Measurements from ENCODE around the gene LIPC. TPM values are rescaled to one million over a fixed set of nuclear protein-coding genes. Genes with fewer than 3 reads are reported as not detected.
"Not testable (repeated sequence)": the region's sequence is repeated elsewhere in the genome, so short reads cannot be mapped to it uniquely, and the experiment has no call there.

LIPC gene
- total RNA-seq, 2 donors from 2014 or later, result 0.69 to 1.5 TPM

DNA sequence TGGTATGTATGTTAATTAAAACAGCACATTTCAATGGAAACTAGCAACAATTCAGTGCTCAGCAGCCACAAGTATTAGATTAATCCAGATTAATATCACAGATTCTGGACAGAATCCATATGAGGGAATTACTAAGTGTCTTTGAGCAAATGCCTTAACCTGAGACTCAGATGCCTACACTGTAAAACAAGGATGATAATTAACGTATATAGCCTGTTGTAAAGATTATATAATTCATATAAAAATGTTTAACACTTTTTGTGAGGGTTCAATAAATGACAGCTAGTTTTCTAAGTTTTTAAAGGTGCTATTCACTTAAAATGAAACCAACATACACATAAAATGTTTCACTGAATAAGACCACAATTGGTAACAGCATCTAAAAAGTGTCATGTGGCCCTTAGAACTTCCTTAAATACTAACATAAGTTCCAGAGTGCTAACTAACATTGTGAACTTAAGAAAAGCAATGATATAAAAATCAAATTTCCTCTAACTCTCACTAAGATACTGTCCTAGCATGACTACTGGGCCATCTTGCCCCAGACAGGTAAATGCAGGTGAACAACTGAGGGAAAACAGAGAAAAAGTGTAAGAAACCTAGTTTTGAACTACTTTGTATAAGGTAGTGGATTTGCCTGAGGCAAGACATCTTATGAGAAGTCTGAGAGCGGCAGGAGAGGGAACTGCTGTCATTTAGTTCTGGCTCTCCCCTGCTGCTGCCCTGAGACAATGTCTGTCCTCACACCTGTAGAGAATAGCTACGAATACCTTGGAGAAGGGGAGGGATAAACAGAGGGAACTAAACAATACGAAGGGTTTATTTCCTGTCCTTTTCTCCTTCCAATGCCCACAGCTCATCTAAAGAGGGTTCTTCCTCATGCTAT lies 166.4 kb downstream of the LIPC start:
- H3K4me1 Mint-ChIP-seq (ENCODE audit: low read depth in 2 of 2), result peaks cover 10 to 16% of the 10 kb centered on the region in 2 donors
- no peaks in the 10 kb centered on the region for H3K27me3 Mint-ChIP-seq
- DNase-seq (ENCODE audit: low spot score), result no peak
- H3K27ac Mint-ChIP-seq, result peak overlapping the region; percentile 49 to 79
- H3K4me3 Mint-ChIP-seq, result no peak overlapping the region
- peaks cover 12% of the 10 kb centered on the region for H3K36me3 Mint-ChIP-seq
- ATAC-seq, result no peak
- no peaks in the 10 kb centered on the region for H3K9me3 Mint-ChIP-seq

DNA sequence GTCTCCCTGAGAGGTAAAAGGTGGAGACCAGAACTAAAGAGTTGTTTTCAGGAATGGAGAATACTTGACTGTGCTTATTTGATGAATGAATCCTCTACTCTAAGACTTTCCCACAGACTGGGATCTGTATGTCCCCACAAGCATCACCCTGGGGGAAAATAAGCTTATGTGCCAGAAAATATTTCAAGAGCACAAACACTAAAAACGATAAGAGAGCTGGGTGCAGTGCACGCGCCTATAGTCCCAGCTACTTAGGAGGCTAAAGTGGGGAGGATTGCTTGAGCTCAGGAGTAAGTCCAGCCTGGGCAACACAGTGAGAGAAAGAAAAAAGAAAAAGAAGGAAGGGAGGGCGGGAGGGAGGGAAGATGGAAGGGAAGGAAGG lies 167.0 kb downstream of the LIPC start:
- H3K4me1 Mint-ChIP-seq (ENCODE audit: low read depth in 2 of 2), result peaks cover 10 to 19% of the 10 kb centered on the region in 2 donors
- no peak for ATAC-seq
- no peaks in the 10 kb centered on the region for H3K27me3 Mint-ChIP-seq
- H3K36me3 Mint-ChIP-seq, result peaks cover 18% of the 10 kb centered on the region
- H3K4me3 Mint-ChIP-seq, result no peak overlapping the region
- peak overlapping the region; percentile 49 to 79 for H3K27ac Mint-ChIP-seq
- H3K9me3 Mint-ChIP-seq, result no peaks in the 10 kb centered on the region
- DNase-seq (ENCODE audit: low spot score), result no peak

DNA sequence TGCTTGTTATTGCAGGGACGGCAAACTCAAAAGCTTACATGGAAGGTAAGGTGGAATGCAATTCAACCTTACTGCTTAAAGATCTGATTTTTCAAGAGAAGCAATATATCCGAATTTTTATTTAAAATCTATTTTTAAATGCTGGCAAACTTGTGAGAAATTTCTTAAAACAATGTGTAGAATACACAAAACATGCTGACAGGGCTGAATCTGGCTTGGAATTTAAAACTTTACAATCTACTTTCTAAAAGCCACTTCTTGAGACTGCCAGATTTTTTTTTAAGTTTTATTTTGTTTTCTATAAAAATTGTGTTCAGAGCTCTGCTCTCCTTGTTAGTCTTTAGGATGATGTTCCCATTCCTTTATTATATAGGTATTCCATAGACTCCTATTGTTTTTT lies 171.0 kb downstream of the LIPC start:
- DNase-seq (ENCODE audit: low spot score) (no peak), ATAC-seq (no peak)
- peaks cover 27 to 28% of the 10 kb centered on the region in 2 donors for H3K4me1 Mint-ChIP-seq (ENCODE audit: low read depth in 2 of 2)
- no peaks in the 10 kb centered on the region for H3K27me3 Mint-ChIP-seq
- H3K9me3 Mint-ChIP-seq, result no peaks in the 10 kb centered on the region
- H3K27ac Mint-ChIP-seq, result no peak overlapping the region
- peaks cover 23% of the 10 kb centered on the region for H3K36me3 Mint-ChIP-seq
- no peak overlapping the region for H3K4me3 Mint-ChIP-seq

DNA sequence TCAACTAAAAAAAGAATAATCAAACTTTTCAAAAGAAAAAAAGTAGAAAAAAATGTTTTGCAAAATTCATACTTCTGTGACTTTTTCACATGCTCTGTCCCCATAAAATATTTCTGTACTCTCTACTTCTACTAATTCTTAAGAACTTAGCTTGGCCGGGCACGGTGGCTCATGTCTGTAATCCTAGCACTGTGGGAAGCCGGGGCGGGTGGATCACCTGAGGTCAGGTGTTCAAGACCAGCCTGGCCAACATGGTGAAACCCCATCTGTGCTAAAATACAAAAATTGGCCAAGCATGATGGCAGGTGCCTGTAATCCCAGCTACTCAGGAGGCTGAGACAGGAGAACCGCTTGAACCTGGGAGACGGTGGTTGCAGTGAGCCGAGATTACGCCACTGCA lies 172.1 kb downstream of the LIPC start:
- H3K4me3 Mint-ChIP-seq; DNase-seq (ENCODE audit: low spot score); H3K27ac Mint-ChIP-seq; ATAC-seq; H3K27me3 Mint-ChIP-seq; H3K9me3 Mint-ChIP-seq: not testable (repeated sequence)
- Mint-ChIP-seq H3K36me3 (peaks cover 19% of the 10 kb centered on the region), H3K4me1 (ENCODE audit: low read depth in 2 of 2) (peaks cover 25 to 27% of the 10 kb centered on the region in 2 donors)

DNA sequence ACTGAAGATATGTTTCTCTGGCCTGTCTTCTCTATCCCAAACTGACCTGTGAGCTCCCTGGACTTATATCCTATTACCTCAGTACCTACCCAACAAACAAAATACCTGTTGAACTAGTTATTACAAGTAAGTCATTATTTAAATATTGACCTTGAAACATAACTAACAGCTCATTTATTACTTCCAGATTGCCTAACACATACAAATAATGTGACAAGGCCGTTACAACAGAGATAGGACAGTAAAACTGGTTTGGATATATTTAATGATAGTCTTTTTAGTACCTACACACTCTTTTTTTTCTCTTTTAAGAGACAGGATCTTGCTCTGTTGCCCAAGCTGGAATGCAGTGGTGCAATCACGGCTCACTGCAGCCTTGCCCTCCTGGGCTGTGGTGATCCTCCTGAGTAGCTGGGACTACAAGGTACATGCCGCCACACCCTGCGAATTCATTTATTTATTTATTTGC lies 172.7 kb downstream of the LIPC start:
- H3K27me3 Mint-ChIP-seq, result no peaks in the 10 kb centered on the region
- H3K36me3 Mint-ChIP-seq, result peaks cover 22% of the 10 kb centered on the region
- no peak for ATAC-seq
- no peak for DNase-seq (ENCODE audit: low spot score)
- H3K9me3 Mint-ChIP-seq, result no peaks in the 10 kb centered on the region
- no peak overlapping the region for H3K27ac Mint-ChIP-seq
- no peak overlapping the region for H3K4me3 Mint-ChIP-seq
- peaks cover 25 to 28% of the 10 kb centered on the region in 2 donors for H3K4me1 Mint-ChIP-seq (ENCODE audit: low read depth in 2 of 2)

DNA sequence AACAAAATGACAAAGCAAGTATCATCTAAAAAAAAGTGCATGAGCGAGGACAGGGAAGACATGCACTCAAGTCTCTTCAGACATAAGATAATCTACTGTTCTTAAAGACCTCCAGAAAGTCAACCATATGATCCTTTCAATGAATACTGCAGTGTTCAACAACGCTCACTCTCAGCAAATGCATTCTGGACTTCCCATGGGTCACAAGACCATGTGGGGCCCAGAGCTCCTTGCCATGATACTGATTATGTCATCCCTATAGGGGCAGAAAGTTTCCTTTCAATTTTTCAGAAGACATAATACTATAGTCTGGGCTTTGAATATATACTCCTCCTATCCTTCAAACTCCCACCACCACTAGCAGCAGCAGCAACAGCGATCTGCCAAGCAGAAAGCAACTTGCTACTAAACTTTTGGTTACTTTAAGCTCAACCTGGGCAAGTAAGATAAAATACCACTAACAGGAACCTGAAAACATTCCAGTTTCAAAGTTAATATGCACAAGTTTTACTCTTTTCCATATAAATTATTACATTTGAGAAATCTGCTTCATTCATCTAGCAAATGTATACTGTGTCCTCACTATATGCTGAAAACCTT lies 174.2 kb downstream of the LIPC start:
- Mint-ChIP-seq H3K27ac (no peak overlapping the region), H3K4me3 (no peak overlapping the region), H3K9me3 (no peaks in the 10 kb centered on the region), H3K4me1 (ENCODE audit: low read depth in 2 of 2) (peaks cover 28 to 31% of the 10 kb centered on the region in 2 donors), H3K27me3 (no peaks in the 10 kb centered on the region), H3K36me3 (peaks cover 35% of the 10 kb centered on the region)
- DNase-seq (ENCODE audit: low spot score), result no peak
- no peak for ATAC-seq

DNA sequence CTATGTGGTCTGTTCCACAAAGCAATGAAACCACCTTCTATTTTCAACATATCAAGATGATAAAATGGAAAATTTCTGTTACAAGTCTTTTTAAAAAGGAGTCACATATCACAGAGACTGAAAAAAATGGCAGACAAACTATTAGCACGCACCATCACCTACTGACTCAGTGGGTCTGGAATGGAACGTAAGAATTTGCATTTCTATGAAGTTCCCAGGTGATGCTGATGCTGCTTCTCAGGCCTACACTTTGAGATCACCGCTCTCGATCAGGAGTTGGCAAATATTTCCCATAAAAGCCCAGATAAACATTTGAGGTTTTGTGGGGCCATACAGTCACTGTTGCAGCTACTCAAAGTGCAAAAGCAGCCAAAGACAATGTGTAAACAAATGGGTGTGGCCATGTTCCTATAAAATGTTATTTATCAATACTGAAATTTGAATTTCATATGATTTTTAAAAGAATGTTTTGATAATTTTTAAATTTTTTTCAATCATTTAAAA lies 174.8 kb downstream of the LIPC start:
- H3K4me3 Mint-ChIP-seq, result no peak overlapping the region
- peaks cover 32% of the 10 kb centered on the region in 2 donors for H3K4me1 Mint-ChIP-seq (ENCODE audit: low read depth in 2 of 2)
- ATAC-seq, result no peak
- peaks cover 37% of the 10 kb centered on the region for H3K36me3 Mint-ChIP-seq
- H3K9me3 Mint-ChIP-seq, result no peaks in the 10 kb centered on the region
- H3K27ac Mint-ChIP-seq, result no peak overlapping the region
- no peaks in the 10 kb centered on the region for H3K27me3 Mint-ChIP-seq
- DNase-seq (ENCODE audit: low spot score), result no peak

DNA sequence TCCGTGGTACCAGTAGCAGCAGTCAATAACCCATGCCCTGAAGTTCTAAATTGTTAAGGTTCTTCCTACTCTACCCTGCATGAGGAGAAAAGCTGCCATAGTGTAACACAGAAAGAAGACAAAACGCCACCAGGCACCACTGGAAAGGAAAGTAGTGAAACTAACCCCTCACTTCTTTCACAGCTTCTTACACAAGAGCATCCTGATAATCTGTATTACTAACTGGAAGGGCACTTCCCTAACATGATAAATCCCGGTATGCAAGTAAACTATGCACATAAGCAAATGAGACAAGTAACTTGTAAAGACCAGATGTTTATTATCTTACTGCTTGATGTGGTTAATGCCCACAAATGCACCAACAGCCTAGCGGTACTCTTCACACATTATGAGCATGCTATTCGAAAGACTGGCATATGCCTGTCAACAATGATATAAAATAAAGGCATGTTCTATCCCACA lies 176.4 kb downstream of the LIPC start:
- ATAC-seq (peak; percentile 44 to 60), DNase-seq (ENCODE audit: low spot score) (no peak)
- Mint-ChIP-seq H3K4me3 (peak overlapping the region; percentile 66), H3K27ac (peak overlapping the region; percentile 54 to 84), H3K27me3 (no peaks in the 10 kb centered on the region), H3K36me3 (peaks cover 33% of the 10 kb centered on the region), H3K4me1 (ENCODE audit: low read depth in 2 of 2) (peaks cover 41 to 46% of the 10 kb centered on the region in 2 donors), H3K9me3 (no peaks in the 10 kb centered on the region)

DNA sequence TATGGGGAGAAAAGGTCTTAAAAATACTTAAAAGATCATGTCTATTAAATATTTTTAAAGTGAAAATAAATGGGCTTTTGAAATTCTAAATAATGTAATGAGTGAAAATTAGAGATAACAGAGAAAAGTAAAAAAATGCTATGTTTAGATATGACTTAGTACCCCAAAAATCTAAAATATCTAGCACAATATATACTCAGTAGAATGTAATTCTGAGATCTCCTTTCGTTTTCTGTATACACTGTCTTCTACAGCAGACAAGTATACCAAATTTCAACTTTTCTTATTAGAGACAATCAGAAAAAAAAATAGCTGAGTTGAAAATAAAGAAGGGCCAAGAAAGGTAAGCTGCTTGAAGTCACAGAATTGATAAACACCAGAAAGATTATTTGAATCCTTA lies 176.9 kb downstream of the LIPC start:
- Mint-ChIP-seq H3K4me3 (no peak overlapping the region), H3K36me3 (peaks cover 33% of the 10 kb centered on the region), H3K4me1 (ENCODE audit: low read depth in 2 of 2) (peaks cover 41 to 51% of the 10 kb centered on the region in 2 donors), H3K27ac (peak overlapping the region in 1 of 2 donors; percentile 84), H3K27me3 (no peaks in the 10 kb centered on the region), H3K9me3 (no peaks in the 10 kb centered on the region)
- no peak for ATAC-seq
- DNase-seq (ENCODE audit: low spot score), result no peak

DNA sequence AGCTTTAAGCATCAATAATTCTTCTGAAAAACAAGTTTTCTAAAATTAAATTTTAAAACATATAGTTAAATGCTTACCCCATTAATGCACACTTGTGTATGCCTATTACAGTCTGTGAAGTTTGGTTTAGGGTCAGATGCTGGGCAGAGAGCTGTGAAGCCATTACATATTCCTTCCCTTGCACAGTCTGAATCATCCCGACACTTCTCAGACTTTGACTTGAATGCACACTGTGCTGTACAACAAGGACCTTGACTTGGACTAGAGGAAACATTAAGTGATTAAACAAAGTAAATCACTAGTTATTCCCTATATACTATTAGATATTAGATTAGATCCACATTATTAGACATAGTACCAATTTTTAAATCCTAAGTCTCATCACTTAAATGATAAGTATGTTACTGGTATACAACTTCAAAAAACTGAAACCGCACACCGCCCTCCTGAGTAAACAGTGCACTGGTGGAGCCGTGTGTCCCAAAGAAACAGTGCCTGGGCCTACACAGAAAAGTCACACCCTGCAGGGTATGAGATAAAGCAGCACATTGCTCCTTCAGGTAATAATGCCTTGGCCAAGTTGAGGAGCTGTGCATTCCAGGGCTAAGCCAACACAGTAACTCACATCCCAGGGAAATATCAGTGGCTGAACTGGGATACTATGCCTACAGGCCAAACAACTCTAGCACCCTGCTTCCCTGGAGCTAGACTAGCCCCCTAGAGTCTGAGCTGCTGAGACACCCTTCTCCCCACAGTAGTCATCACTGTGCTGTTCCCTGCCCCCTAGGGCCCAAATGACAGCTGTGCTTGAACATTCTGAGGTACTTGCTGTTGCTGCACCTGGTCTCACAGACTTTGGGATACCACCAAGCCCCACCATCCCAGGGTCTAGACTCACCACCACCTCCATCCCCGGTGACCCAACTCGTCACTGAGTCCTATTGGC lies 180.2 kb downstream of the LIPC start:
- Mint-ChIP-seq H3K27ac (peak overlapping the region in 1 of 2 donors; percentile 70), H3K4me3 (no peak overlapping the region), H3K4me1 (ENCODE audit: low read depth in 2 of 2) (peaks cover 54 to 68% of the 10 kb centered on the region in 2 donors), H3K27me3 (no peaks in the 10 kb centered on the region), H3K9me3 (no peaks in the 10 kb centered on the region), H3K36me3 (peaks cover 53% of the 10 kb centered on the region)
- ATAC-seq (peak in 1 of 2 donors; percentile 53), DNase-seq (ENCODE audit: low spot score) (no peak)

DNA sequence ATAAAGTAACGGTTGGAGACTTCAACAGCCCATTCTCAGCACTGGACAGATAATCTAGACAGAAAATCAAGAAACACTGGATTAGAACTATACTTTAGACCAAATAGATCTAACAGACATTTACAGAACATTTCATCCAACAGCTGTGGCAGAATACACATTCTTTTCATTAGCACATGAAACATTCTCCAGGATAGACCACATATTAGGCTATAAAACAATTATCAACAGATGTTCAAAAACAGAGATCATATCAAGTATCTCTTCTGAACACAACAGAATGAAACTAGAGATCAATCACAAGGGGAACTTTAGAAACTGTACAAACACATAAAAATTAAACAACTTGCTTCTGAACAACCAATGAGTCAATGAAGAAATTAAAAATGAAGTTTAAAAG lies 184.4 kb downstream of the LIPC start:
- H3K9me3 Mint-ChIP-seq, result peaks cover 3% of the 10 kb centered on the region
- H3K36me3 Mint-ChIP-seq, result peaks cover 49% of the 10 kb centered on the region
- H3K27ac Mint-ChIP-seq, result no peak overlapping the region
- DNase-seq (ENCODE audit: low spot score), result no peak
- peaks cover 43 to 63% of the 10 kb centered on the region in 2 donors for H3K4me1 Mint-ChIP-seq (ENCODE audit: low read depth in 2 of 2)
- ATAC-seq, result no peak
- no peaks in the 10 kb centered on the region for H3K27me3 Mint-ChIP-seq
- no peak overlapping the region for H3K4me3 Mint-ChIP-seq
